Duodenal mucosa (tissue), 2 donors: Measurements from ENCODE around the gene CDH18.

Experiments
- H3K27ac ChIP-seq: one replicate; pipeline ENCODE4 v1.7.0; 2013; ENCODE audit warnings: low read depth, low read length
- H3K27me3 ChIP-seq, 2 donors: one replicate each; pipeline ENCODE4 v1.7.0; 2013; ENCODE audit warnings: low read length in 2 of 2, control low read depth in 1 of 2; ENCODE audit not compliant: insufficient read depth in 2 of 2, control insufficient read depth in 1 of 2
- H3K36me3 ChIP-seq, 2 donors: one replicate each; pipeline ENCODE4 v1.7.0; 2013; ENCODE audit warnings: low read length in 2 of 2, control low read depth in 1 of 2; ENCODE audit not compliant: insufficient read depth in 2 of 2, control insufficient read depth in 1 of 2
- H3K4me1 ChIP-seq, 2 donors: one replicate each; pipeline ENCODE4 v1.7.0; 2013; ENCODE audit warnings: low read length in 2 of 2, control low read depth in 1 of 2; ENCODE audit not compliant: insufficient read depth in 2 of 2, control insufficient read depth in 1 of 2
- H3K4me3 ChIP-seq, 2 donors: one replicate each; pipeline ENCODE4 v1.7.0; 2013; ENCODE audit warnings: low read length in 2 of 2, low read depth in 1 of 2
- H3K9ac ChIP-seq, 2 donors: one replicate each; pipeline ENCODE4 v1.7.0; 2013; ENCODE audit warnings: low read length in 2 of 2, low read depth in 1 of 2
- H3K9me3 ChIP-seq, 2 donors: one replicate each; pipeline ENCODE4 v1.7.0; 2013; ENCODE audit warnings: low read length in 2 of 2, control low read depth in 1 of 2; ENCODE audit not compliant: control insufficient read depth in 1 of 2

Gene CDH18

GRCh38 chr5:19532936-19533335 lies 455.1 kb downstream of the CDH18 start:
- Histone ChIP-seq H3K36me3 (no peaks in the 10 kb centered on the region), H3K4me3 (no peak overlapping the region), H3K9ac (no peak overlapping the region), H3K27me3 (no peaks in the 10 kb centered on the region), H3K27ac (no peak overlapping the region), H3K9me3 (peaks cover 0 to 2% of the 10 kb centered on the region in 2 donors), H3K4me1 (no peaks in the 10 kb centered on the region)

DNA sequence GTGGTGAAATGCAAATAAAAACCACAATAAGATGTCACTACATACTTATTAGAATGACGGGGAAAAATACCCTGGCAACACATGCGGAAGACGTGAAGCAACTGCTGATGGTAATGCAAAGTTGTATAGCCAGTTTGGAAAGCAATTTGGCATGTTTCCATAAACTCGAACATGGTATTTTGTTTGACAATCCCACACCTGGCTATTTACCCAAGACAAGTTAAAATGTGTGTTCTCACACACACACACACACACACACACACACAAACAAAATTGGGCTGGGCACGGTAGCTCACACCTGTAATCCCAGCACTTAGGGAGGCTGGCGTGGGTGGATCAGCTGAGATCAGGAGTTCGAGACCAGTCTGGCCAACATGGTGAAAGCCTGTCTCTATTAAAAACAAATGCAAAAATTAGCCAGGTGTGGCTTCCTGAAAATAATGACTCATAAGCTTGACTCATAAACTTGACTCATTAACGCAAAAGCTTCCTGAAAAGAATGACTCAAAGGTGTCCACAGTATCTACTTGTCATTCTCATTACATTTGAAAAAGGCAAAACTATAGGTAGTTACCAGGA lies 456.5 kb downstream of the CDH18 start:
- Histone ChIP-seq H3K9me3 (peaks cover 0 to 2% of the 10 kb centered on the region in 2 donors), H3K27me3 (no peaks in the 10 kb centered on the region), H3K4me1 (no peaks in the 10 kb centered on the region), H3K4me3 (no peak overlapping the region), H3K9ac (no peak overlapping the region), H3K36me3 (no peaks in the 10 kb centered on the region), H3K27ac (no peak overlapping the region)

- Histone ChIP-seq H3K27me3 (no peaks in the 10 kb centered on the region), H3K4me1 (no peaks in the 10 kb centered on the region), H3K9me3 (no peaks in the 10 kb centered on the region), H3K4me3 (no peak overlapping the region), H3K27ac (no peak overlapping the region), H3K36me3 (no peaks in the 10 kb centered on the region), H3K9ac (no peak overlapping the region)
Measured at GRCh38 chr5:19519448-19519847, 468.6 kb downstream of the CDH18 start.

DNA sequence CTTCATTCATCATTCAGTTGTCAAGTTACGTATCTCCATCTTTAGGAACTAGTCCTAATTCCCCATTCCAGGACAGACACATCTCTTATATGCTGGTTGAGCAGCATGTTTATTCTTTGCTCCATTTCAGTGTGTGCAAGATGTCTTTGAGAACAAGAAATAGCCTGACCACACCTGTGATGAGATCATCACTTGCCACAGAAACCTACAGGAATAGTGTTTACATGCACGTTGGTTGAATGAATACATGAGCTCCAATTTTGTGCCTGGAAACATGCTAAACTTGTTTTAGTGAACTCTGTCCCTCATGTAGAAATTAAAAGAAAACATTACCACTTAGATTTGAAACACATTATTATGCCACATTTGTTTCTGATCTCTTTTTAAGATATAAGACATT lies 489.1 kb downstream of the CDH18 start:
- Histone ChIP-seq H3K27me3 (no peaks in the 10 kb centered on the region), H3K4me1 (no peaks in the 10 kb centered on the region), H3K36me3 (no peaks in the 10 kb centered on the region), H3K4me3 (no peak overlapping the region), H3K9me3 (peaks cover 3 to 9% of the 10 kb centered on the region in 2 donors), H3K9ac (no peak overlapping the region), H3K27ac (no peak overlapping the region)

- H3K4me3 ChIP-seq, result no peak overlapping the region
- H3K4me1 ChIP-seq, result no peaks in the 10 kb centered on the region
- no peaks in the 10 kb centered on the region for H3K36me3 ChIP-seq
- H3K27ac ChIP-seq, result no peak overlapping the region
- H3K9ac ChIP-seq, result no peak overlapping the region
- H3K27me3 ChIP-seq, result no peaks in the 10 kb centered on the region
- H3K9me3 ChIP-seq, result peaks cover 0 to 9% of the 10 kb centered on the region in 2 donors
Measured at GRCh38 chr5:19497229-19497815, 490.7 kb downstream of the CDH18 start.

DNA sequence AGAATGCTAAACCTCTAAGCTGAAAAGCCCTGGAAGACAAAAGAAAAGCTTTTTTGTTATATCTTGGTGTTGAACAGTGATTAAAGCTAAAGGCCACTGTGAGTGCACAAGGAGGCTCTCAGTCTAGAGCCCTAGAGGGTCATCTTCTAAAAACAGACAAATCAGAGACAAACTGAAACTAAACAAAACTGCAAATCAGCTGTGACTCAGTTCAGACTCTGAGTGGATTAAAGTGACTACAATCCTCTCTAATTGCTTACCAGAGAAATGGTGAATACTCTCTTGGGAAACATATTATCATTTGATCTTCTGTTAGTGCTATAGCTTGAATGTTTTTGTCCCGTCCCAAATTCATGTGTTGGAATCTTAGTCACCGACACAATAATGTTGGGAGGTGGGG lies 491.9 kb downstream of the CDH18 start:
- Histone ChIP-seq H3K27me3 (no peaks in the 10 kb centered on the region), H3K36me3 (no peaks in the 10 kb centered on the region), H3K27ac (no peak overlapping the region), H3K4me3 (no peak overlapping the region), H3K4me1 (no peaks in the 10 kb centered on the region), H3K9ac (no peak overlapping the region), H3K9me3 (peaks cover 0 to 11% of the 10 kb centered on the region in 2 donors)

DNA sequence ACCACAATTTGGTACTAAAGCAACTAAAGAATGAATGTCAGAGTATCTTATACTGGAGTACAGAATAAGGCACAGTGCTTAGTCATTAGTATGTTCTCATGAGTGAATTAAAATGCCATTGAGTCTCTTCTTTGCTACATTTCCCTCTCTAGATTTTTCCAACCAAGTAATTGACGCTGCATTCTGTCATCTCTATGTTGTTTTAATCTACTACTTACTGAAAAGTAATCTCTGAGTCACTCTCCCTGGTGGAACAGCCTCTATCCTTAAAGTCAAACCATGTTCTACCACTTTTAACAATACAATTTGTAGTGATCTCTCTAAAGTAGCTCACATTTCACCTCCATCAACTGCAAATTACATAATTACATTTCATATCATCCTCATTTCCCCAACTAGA lies 495.1 kb downstream of the CDH18 start:
- Histone ChIP-seq H3K27ac (no peak overlapping the region), H3K27me3 (no peaks in the 10 kb centered on the region), H3K9me3 (peaks cover 0 to 13% of the 10 kb centered on the region in 2 donors), H3K4me3 (no peak overlapping the region), H3K36me3 (no peaks in the 10 kb centered on the region), H3K4me1 (no peaks in the 10 kb centered on the region), H3K9ac (no peak overlapping the region)

DNA sequence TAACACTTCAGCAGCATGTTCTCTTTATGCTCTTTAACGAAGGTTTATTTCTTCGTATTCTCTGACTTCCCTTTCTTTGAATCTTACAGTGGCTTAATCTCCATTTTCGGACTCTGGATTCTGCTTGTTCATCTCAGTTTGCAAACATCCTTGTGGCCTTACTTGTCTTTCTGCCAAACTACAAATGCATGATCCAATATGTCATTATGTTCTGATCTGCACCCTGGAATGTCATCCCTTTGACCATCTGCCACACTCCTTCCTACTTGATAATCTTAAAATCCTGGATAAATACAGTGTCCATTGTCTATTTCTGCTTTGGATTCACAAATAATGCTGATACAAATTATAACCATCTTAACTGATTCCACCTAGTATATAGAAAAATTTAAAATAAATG lies 499.2 kb downstream of the CDH18 start:
- H3K9me3 ChIP-seq, result peaks cover 4 to 6% of the 10 kb centered on the region in 2 donors
- no peaks in the 10 kb centered on the region for H3K36me3 ChIP-seq
- H3K4me1 ChIP-seq, result no peaks in the 10 kb centered on the region
- no peak overlapping the region for H3K9ac ChIP-seq
- no peaks in the 10 kb centered on the region for H3K27me3 ChIP-seq
- no peak overlapping the region for H3K27ac ChIP-seq
- no peak overlapping the region for H3K4me3 ChIP-seq

DNA sequence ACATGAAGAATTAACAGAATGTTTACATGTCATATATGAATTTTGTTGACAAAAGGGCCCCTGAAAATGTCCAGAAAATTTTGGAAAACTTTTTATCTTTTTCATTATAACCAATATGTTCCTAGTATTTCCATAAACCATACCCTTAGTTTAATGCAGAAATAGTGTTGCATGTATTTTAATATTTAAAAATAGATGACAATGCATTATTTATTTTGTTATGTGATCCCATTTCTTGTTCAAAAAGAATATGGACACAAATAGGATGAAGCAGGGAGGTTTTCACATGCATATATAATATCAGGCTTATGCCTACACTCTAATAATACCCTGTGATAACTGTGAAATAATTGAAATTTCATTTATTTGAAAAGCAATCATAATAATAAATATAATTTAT lies 500.5 kb downstream of the CDH18 start:
- H3K27ac ChIP-seq, result no peak overlapping the region
- no peaks in the 10 kb centered on the region for H3K27me3 ChIP-seq
- H3K4me3 ChIP-seq, result no peak overlapping the region
- H3K9me3 ChIP-seq, result peaks cover 4 to 10% of the 10 kb centered on the region in 2 donors
- no peak overlapping the region for H3K9ac ChIP-seq
- H3K4me1 ChIP-seq, result no peaks in the 10 kb centered on the region
- no peaks in the 10 kb centered on the region for H3K36me3 ChIP-seq

GRCh38 chr5:19479562-19479961 lies 508.4 kb downstream of the CDH18 start:
- H3K9me3 ChIP-seq, result peaks cover 4 to 12% of the 10 kb centered on the region in 2 donors
- no peaks in the 10 kb centered on the region for H3K36me3 ChIP-seq
- no peak overlapping the region for H3K27ac ChIP-seq
- H3K4me1 ChIP-seq, result no peaks in the 10 kb centered on the region
- no peak overlapping the region for H3K4me3 ChIP-seq
- no peak overlapping the region for H3K9ac ChIP-seq
- H3K27me3 ChIP-seq, result no peaks in the 10 kb centered on the region
